Nucleus accumbens (tissue), 56 donors: Measurements from ENCODE around the gene PHKG2.

Experiments
- DNase-seq, 56 donors: peaks; one replicate each; lab custom pipeline; 2025; lab: John Stamatoyannopoulos, UW

Gene PHKG2

GRCh38 chr16:30786936-30787612 is 38.8 kb downstream of the PHKG2 start, which contains the start of gene ZNF629:
Gene ZNF629, minus strand, starts transcription at chr16:30787205. Its CDS starts 2,723 bp downstream, at chr16:30784482.
- peak in 53 of 56 donors; percentile 25 to 85 (median 65) for DNase-seq

- peak in 4 of 56 donors; percentile 47 to 53 (median 48) for DNase-seq
Observed at GRCh38 chr16:30787613-30788378, 39.6 kb downstream of the PHKG2 start.

GRCh38 chr16:30793508-30794069 is 45.4 kb downstream of the PHKG2 start:
- DNase-seq, result no peak

GRCh38 chr16:30794634-30795033 is 46.4 kb downstream of the PHKG2 start:
- no peak for DNase-seq

GRCh38 chr16:30797670-30798309 is 49.6 kb downstream of the PHKG2 start:
- DNase-seq, result no peak
